Measurements from ENCODE around the gene CDH11. TPM values are rescaled to one million over a fixed set of nuclear protein-coding genes. Genes with fewer than 3 reads are reported as not detected.

Gene CDH11
- total RNA-seq, 1 donor from 2014 or later: 31.7 TPM

GRCh38 chr16:65083164-65083857 is 38.6 kb downstream of the CDH11 start:
- no peaks in the 10 kb centered on the region for H3K36me3 Mint-ChIP-seq (ENCODE audit: low read depth)
- no peak overlapping the region for H3K27ac Mint-ChIP-seq (ENCODE audit: unreplicated experiment)
- TF ChIP-seq, protein P1, sequence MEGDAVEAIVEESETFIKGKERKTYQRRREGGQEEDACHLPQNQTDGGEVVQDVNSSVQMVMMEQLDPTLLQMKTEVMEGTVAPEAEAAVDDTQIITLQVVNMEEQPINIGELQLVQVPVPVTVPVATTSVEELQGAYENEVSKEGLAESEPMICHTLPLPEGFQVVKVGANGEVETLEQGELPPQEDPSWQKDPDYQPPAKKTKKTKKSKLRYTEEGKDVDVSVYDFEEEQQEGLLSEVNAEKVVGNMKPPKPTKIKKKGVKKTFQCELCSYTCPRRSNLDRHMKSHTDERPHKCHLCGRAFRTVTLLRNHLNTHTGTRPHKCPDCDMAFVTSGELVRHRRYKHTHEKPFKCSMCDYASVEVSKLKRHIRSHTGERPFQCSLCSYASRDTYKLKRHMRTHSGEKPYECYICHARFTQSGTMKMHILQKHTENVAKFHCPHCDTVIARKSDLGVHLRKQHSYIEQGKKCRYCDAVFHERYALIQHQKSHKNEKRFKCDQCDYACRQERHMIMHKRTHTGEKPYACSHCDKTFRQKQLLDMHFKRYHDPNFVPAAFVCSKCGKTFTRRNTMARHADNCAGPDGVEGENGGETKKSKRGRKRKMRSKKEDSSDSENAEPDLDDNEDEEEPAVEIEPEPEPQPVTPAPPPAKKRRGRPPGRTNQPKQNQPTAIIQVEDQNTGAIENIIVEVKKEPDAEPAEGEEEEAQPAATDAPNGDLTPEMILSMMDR (conservative IDR thresholded peaks at IDR 0.05): no peak
- peaks cover 1% of the 10 kb centered on the region for H3K27me3 Mint-ChIP-seq (ENCODE audit: low read depth)
- H3K9me3 Mint-ChIP-seq: no peaks in the 10 kb centered on the region
- H3K4me3 Mint-ChIP-seq: no peak overlapping the region
- no peak for DNase-seq (ENCODE audit: low read depth, low spot score)
- no peaks in the 10 kb centered on the region for H3K4me1 Mint-ChIP-seq

DNA sequence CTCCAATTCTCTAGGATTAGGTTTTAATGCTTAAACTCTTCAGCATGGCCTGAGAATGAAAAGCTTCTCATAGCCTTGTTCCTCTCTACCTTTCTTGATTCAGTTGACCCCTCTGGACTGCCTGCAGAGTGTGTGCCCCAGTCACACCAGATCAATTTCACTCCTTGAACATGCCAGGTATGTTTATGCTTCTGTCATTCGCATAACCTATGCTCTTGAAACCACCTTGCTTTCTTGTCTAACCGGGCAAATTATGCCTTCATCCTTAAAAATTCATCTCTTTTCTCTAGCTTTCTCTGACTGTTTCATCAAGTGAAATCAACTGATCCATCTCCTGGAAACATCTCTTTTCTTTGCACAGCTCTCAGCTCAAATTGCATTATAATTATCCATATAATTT is 42.3 kb downstream of the CDH11 start:
- H3K27ac Mint-ChIP-seq (ENCODE audit: unreplicated experiment): no peak overlapping the region
- H3K4me1 Mint-ChIP-seq: no peaks in the 10 kb centered on the region
- no peaks in the 10 kb centered on the region for H3K9me3 Mint-ChIP-seq
- TF ChIP-seq, protein P1 (conservative IDR thresholded peaks at IDR 0.05): no peak
- H3K4me3 Mint-ChIP-seq: no peak overlapping the region
- no peak for DNase-seq (ENCODE audit: low read depth, low spot score)
- peaks cover 7% of the 10 kb centered on the region for H3K27me3 Mint-ChIP-seq (ENCODE audit: low read depth)
- no peaks in the 10 kb centered on the region for H3K36me3 Mint-ChIP-seq (ENCODE audit: low read depth)

GRCh38 chr16:65077181-65077580 is 44.7 kb downstream of the CDH11 start:
- Mint-ChIP-seq H3K27ac (ENCODE audit: unreplicated experiment) (no peak overlapping the region), H3K36me3 (ENCODE audit: low read depth) (no peaks in the 10 kb centered on the region), H3K4me1 (no peaks in the 10 kb centered on the region)

GRCh38 chr16:65075877-65076276 is 46.0 kb downstream of the CDH11 start:
- Mint-ChIP-seq H3K27ac (ENCODE audit: unreplicated experiment) (no peak overlapping the region), H3K9me3 (no peaks in the 10 kb centered on the region), H3K27me3 (ENCODE audit: low read depth) (peaks cover 8% of the 10 kb centered on the region)

More at GRCh38 chr16:65077181-65077580, 44.7 kb downstream of the CDH11 start:
- TF ChIP-seq, protein P1 (conservative IDR thresholded peaks at IDR 0.05): no peak
- no peak overlapping the region for H3K4me3 Mint-ChIP-seq
- DNase-seq (ENCODE audit: low read depth, low spot score): no peak
- H3K27me3 Mint-ChIP-seq (ENCODE audit: low read depth): peaks cover 7% of the 10 kb centered on the region
- no peaks in the 10 kb centered on the region for H3K9me3 Mint-ChIP-seq

GRCh38 chr16:65071433-65072311 is 50.2 kb downstream of the CDH11 start:
- peaks cover 28% of the 10 kb centered on the region for H3K4me1 Mint-ChIP-seq
- H3K27ac Mint-ChIP-seq (ENCODE audit: unreplicated experiment): no peak overlapping the region
- TF ChIP-seq, protein P1 (conservative IDR thresholded peaks at IDR 0.05): no peak
- no peak for DNase-seq (ENCODE audit: low read depth, low spot score)
- no peak overlapping the region for H3K4me3 Mint-ChIP-seq
- no peaks in the 10 kb centered on the region for H3K36me3 Mint-ChIP-seq (ENCODE audit: low read depth)
- H3K27me3 Mint-ChIP-seq (ENCODE audit: low read depth): peaks cover 22% of the 10 kb centered on the region
- H3K9me3 Mint-ChIP-seq: no peaks in the 10 kb centered on the region

More at GRCh38 chr16:65075877-65076276, 46.0 kb downstream of the CDH11 start:
- peaks cover 9% of the 10 kb centered on the region for H3K4me1 Mint-ChIP-seq
- no peak overlapping the region for H3K4me3 Mint-ChIP-seq
- no peaks in the 10 kb centered on the region for H3K36me3 Mint-ChIP-seq (ENCODE audit: low read depth)
- DNase-seq (ENCODE audit: low read depth, low spot score): no peak
- TF ChIP-seq, protein P1 (conservative IDR thresholded peaks at IDR 0.05): no peak
